Bronchial epithelial cell (primary cell): ENCODE results near the gene GFPT1. TPM values are rescaled to one million over a fixed set of nuclear protein-coding genes. Genes with fewer than 3 reads are reported as not detected.

Source experiments
- DNase-seq: peaks from one replicate; pipeline ENCODE4 v3.0.0-alpha.2; 2010; ENCODE audit warnings: low read depth
- FAIRE-seq: peaks from 2 replicates; lab custom pipeline; 2011; peaks lifted over from hg19 to GRCh38; lab: Jason Lieb, UNC
- H3K27me3 ChIP-seq: 2 replicates; pipeline ENCODE4 v1.5.1; 2011; ENCODE audit warnings: low read length; ENCODE audit not compliant: control insufficient read depth, insufficient read depth
- H3K36me3 ChIP-seq: 2 replicates; pipeline ENCODE4 v1.5.1; 2011; ENCODE audit warnings: low read length; ENCODE audit not compliant: control insufficient read depth, insufficient read depth
- H3K4me3 ChIP-seq: 2 replicates; pipeline ENCODE4 v1.5.1; 2011; ENCODE audit warnings: mild to moderate bottlenecking, low read depth, low read length, control low read depth
- total RNA-seq: library from RNA; depleted of rRNA; stranded (reverse); fragments of >200 nt; gene quantifications from 2 replicates; pipeline ENCODE4 v1.2.1, GENCODE V29; 2014
- TF ChIP-seq, protein P1 (sequence below): IDR thresholded peaks from 2 replicates; pipeline ENCODE4 v1.5.1; 2011; ENCODE audit warnings: mild to moderate bottlenecking, moderate library complexity, low read length, control low read depth, inconsistent platforms; ENCODE audit not compliant: insufficient read depth, severe bottlenecking

The GFPT1 gene
- 100.0 and 101 TPM in 2 replicates for total RNA-seq

DNA sequence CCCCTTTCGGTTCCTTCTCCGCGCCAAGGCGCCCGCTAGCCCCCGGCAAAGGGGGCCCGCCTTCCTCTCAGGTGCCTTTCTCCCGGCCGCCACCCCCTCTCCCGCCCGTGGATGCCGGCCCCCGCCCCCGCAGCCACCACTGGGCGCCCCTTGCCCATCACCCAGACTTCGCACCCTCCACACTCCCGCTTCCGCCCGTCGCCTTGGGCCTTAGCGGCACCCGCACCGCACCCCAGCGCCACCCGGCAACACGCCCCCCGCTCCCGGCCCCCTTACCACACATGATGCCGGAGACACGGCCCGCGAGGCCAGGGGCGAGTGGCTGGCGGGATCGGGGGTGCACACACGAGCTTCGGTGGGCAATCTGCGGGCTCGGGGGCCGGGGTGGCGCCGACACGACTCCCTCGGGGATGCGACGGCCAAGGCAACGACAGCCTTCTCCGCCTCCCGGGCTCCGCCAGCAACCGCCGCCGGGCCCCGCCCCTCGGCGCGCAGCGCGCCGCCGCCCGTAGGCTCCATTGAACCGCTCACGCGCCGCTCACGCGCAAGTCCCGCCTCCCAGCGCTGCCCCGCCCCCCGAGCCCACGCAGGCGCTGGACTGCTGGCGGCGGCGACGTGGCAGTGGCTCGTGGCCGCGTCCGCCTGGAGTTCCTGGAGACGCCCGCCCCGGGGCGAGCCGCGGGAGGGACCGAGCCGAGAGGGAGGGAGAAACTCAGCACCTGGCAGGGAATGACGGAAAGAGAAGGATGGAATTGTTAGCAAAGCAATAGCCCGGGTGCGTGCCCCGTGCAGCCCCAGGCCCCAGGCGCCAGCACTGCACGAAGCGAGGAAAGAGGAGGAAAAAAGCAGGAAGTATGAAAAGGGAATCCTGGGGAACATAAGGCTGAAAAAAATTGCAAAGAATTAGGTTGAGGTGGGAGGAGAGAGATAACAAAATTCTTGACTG lies at the start of gene GFPT1:
TSS of gene GFPT1 (minus strand) at position 439 of the 946 bp plus-strand sequence. CDS start at position 283, 156 bp downstream.
- TF ChIP-seq, protein P1, sequence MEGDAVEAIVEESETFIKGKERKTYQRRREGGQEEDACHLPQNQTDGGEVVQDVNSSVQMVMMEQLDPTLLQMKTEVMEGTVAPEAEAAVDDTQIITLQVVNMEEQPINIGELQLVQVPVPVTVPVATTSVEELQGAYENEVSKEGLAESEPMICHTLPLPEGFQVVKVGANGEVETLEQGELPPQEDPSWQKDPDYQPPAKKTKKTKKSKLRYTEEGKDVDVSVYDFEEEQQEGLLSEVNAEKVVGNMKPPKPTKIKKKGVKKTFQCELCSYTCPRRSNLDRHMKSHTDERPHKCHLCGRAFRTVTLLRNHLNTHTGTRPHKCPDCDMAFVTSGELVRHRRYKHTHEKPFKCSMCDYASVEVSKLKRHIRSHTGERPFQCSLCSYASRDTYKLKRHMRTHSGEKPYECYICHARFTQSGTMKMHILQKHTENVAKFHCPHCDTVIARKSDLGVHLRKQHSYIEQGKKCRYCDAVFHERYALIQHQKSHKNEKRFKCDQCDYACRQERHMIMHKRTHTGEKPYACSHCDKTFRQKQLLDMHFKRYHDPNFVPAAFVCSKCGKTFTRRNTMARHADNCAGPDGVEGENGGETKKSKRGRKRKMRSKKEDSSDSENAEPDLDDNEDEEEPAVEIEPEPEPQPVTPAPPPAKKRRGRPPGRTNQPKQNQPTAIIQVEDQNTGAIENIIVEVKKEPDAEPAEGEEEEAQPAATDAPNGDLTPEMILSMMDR, result no peak
- DNase-seq, result peak; percentile 75

DNA sequence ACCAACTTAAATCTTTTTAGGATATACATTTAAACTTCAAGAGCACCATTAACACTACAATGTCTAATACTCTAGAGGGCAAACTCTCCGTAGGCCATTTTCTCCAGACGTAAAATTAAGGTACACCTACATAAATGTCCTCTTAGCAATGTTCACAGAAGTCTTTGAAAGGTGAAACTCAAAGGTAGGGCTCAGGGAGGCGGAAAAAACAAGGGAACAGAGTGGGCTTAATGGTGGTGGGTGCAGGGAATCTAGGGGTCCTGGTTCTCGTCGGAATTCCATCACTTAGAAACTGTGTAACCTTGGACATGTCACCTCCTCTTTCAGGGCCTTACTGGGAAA lies 49.5 kb upstream of the GFPT1 start:
- no peaks in the 10 kb centered on the region for H3K36me3 ChIP-seq
- DNase-seq, result peak; percentile 38
- no peaks in the 10 kb centered on the region for H3K27me3 ChIP-seq
- TF ChIP-seq, protein P1, result no peak
- no peak for FAIRE-seq
- H3K4me3 ChIP-seq, result peak overlapping the region; percentile 72

More for the DNA sequence above, at the start of gene GFPT1:
- FAIRE-seq, result no peak
- Histone ChIP-seq H3K36me3 (no peaks in the 10 kb centered on the region), H3K27me3 (no peaks in the 10 kb centered on the region), H3K4me3 (peak within 1 kb of the TSS; percentile 87)

DNA sequence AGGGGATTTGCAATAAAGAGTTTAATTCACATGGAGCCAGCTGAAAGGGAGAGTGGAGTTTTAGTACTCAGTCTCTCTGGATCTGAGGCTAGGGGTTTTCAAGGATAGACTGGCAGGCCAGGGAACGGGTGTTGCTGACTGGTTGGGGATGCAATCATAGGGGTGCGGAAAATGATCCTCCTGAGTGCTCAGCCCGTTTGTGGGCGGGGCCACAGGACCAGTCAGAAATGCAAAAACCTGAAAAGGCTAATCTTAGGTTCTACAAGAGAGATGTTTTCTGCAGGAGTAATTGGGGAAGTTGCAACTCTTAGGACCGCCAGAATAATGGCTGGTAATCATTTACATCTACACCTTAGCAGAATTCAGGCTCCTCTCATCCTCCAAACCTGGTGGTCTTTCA lies 47.7 kb upstream of the GFPT1 start:
- TF ChIP-seq, protein P1, result no peak
- Histone ChIP-seq H3K4me3 (no peak overlapping the region), H3K27me3 (no peaks in the 10 kb centered on the region), H3K36me3 (peaks cover 1% of the 10 kb centered on the region)
- FAIRE-seq, result no peak
- DNase-seq, result no peak

DNA sequence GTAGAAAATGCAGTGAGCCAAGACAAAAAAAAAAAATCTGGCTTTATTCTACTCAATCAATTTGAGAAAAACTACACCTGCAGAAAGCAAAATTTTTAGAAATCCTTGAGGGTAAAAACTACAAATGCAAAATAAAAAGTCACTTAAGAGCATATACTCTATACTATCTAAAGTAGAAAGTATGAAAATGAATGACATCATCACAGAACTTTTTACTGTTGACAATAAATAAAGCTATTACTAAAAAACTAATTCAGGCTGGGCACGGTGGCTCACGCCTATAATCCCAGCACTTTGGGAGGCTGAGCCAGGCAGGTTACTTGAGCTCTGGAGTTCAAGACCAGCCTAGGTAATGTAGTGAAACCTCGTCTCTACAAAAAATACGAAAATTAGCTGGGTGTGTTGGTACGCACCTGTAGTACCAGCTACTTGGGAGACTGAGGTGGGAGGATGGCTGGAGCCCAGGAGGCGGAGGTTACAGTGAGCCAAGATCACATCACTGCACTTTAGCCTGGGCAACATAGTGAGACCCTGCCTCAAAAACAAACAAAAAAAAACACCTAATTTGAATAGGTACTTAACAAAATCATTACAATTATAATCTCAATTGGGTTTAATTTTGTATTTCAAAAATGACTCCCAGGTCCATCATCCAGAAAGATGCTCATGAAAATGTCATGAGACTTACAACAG lies 42.6 kb upstream of the GFPT1 start:
- H3K36me3 ChIP-seq, result peaks cover 1% of the 10 kb centered on the region
- DNase-seq (no peak), FAIRE-seq (no peak)
- no peak overlapping the region for H3K4me3 ChIP-seq
- H3K27me3 ChIP-seq, result no peaks in the 10 kb centered on the region
- TF ChIP-seq, protein P1, result no peak

- Histone ChIP-seq H3K36me3 (peaks cover 1% of the 10 kb centered on the region), H3K27me3 (no peaks in the 10 kb centered on the region), H3K4me3 (no peak overlapping the region)
- TF ChIP-seq, protein P1, result no peak
- DNase-seq, result no peak
- no peak for FAIRE-seq
These were observed 42.0 kb upstream of the GFPT1 start for GRCh38 chr2:69428981-69429380.
